Measurements from ENCODE around the gene KLHL35.

DNA sequence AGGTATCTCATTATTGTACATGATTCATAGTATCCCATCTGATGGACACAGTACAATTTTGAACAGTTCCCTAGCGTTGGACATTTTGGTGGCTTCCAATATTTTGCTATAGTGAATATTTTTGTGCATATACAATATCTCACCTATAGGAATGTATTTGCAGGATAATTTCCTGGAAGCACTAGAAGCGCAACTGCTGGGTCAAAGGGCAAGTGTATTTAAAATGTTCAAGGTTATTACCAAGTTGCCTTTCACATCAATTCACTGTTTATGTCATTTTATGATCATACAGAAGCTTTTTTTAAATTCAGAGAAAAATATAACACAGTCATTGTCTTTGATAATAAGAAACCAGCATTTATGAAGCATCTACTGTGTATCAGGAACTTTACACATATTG, 52.8 kb downstream of the KLHL35 start:
- TF ChIP-seq, protein P1, sequence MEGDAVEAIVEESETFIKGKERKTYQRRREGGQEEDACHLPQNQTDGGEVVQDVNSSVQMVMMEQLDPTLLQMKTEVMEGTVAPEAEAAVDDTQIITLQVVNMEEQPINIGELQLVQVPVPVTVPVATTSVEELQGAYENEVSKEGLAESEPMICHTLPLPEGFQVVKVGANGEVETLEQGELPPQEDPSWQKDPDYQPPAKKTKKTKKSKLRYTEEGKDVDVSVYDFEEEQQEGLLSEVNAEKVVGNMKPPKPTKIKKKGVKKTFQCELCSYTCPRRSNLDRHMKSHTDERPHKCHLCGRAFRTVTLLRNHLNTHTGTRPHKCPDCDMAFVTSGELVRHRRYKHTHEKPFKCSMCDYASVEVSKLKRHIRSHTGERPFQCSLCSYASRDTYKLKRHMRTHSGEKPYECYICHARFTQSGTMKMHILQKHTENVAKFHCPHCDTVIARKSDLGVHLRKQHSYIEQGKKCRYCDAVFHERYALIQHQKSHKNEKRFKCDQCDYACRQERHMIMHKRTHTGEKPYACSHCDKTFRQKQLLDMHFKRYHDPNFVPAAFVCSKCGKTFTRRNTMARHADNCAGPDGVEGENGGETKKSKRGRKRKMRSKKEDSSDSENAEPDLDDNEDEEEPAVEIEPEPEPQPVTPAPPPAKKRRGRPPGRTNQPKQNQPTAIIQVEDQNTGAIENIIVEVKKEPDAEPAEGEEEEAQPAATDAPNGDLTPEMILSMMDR (IDR thresholded peaks at IDR 0.05; ENCODE audit: low read depth, low read length, missing input control): no peak
- TF ChIP-seq, protein P2, sequence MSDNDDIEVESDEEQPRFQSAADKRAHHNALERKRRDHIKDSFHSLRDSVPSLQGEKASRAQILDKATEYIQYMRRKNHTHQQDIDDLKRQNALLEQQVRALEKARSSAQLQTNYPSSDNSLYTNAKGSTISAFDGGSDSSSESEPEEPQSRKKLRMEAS (IDR thresholded peaks at IDR 0.05): no peak
- TF ChIP-seq YY1 (IDR thresholded peaks at IDR 0.05) (no peak), TAF1 (conservative IDR thresholded peaks at IDR 0.05) (no peak)

All from liver (tissue), 3 donors.